ENCODE data around the gene RSPH1.

The RSPH1 gene

GRCh38 chr21:42461881-42462877, 33.8 kb downstream of the RSPH1 start:
- DNase-seq = no peak

- DNase-seq = no peak
Measured at GRCh38 chr21:42461185-42461520, 34.9 kb downstream of the RSPH1 start.

- peak; percentile 73 for DNase-seq
Measured at GRCh38 chr21:42460391-42461184, 35.4 kb downstream of the RSPH1 start.

GRCh38 chr21:42459546-42460215, 36.3 kb downstream of the RSPH1 start:
- DNase-seq = no peak

- no peak for DNase-seq
Measured at GRCh38 chr21:42459082-42459460, 37.0 kb downstream of the RSPH1 start.

- peak; percentile 45 for DNase-seq
Measured at GRCh38 chr21:42456457-42456856, 39.6 kb downstream of the RSPH1 start.

- no peak for DNase-seq
Measured at GRCh38 chr21:42455754-42456440, 40.1 kb downstream of the RSPH1 start.

GRCh38 chr21:42455196-42455595, 40.8 kb downstream of the RSPH1 start:
- no peak for DNase-seq

- DNase-seq = no peak
Measured at GRCh38 chr21:42454786-42455185, 41.2 kb downstream of the RSPH1 start.

- DNase-seq = no peak
Measured at GRCh38 chr21:42453986-42454570, 41.9 kb downstream of the RSPH1 start.

GRCh38 chr21:42453224-42453985, 42.6 kb downstream of the RSPH1 start:
- DNase-seq = no peak

- no peak for DNase-seq
Measured at GRCh38 chr21:42452401-42453223, 43.4 kb downstream of the RSPH1 start.

- DNase-seq = no peak
Measured at GRCh38 chr21:42451941-42452340, 44.1 kb downstream of the RSPH1 start.

- no peak for DNase-seq
Measured at GRCh38 chr21:42448686-42449085, 47.3 kb downstream of the RSPH1 start.

- DNase-seq = no peak
Measured at GRCh38 chr21:42447732-42448131, 48.3 kb downstream of the RSPH1 start.

- DNase-seq = no peak
Measured at GRCh38 chr21:42447182-42447581, 48.8 kb downstream of the RSPH1 start.

GRCh38 chr21:42446531-42446930, 49.5 kb downstream of the RSPH1 start:
- no peak for DNase-seq

GRCh38 chr21:42445311-42445710, 50.7 kb downstream of the RSPH1 start:
- DNase-seq = no peak

GRCh38 chr21:42444745-42445059, 51.3 kb downstream of the RSPH1 start:
- no peak for DNase-seq

GRCh38 chr21:42443876-42444744, 51.9 kb downstream of the RSPH1 start:
- DNase-seq = no peak

Data from central memory CD4-positive, alpha-beta T cell (primary cell).